Mucosa of gallbladder (tissue), 1 donor: Measurements from ENCODE around the gene GPC5. TPM values are rescaled to one million over a fixed set of nuclear protein-coding genes. Genes with fewer than 3 reads are reported as not detected.
"Not testable (repeated sequence)": the region's sequence is repeated elsewhere in the genome, so short reads cannot be mapped to it uniquely, and the experiment has no call there.

ENCODE experiments used
- DNase-seq: peaks from one replicate; pipeline ENCODE4 v3.0.0-alpha.2; 2020; ENCODE audit warnings: low spot score
- total RNA-seq: library from RNA; stranded (reverse); gene quantifications from one replicate; pipeline ENCODE4 v1.2.1, GENCODE V29; 2021
- donor health status: DM: no; HTN: no; CAD: no.

The GPC5 gene
- total RNA-seq, 1 donor from 2014 or later = 2.2 TPM

DNA sequence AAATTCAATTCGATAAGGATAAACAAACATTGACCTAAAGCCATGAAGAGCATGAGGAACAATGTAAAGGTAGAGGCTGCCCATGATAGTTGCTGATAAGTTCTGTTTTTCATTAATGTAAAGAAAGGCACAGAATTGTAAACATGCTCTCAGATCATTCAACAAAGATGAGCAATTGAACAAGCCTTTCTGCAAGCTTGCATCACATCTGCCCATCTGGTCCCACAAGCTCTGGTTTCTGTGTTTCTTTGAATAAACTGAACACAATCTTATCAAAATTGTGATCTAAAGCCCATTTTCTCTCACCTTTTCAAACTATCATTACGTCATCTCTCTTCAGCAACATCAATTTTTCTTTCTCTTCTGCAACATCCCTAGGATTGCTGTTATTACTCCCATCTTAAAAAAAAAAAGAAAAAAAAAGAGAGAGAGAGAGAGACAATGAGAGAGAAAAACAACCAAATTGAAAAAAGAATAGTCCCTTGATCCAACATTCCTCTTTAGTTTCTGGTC, 1340.9 kb downstream of the GPC5 start:
- no peak for DNase-seq

DNA sequence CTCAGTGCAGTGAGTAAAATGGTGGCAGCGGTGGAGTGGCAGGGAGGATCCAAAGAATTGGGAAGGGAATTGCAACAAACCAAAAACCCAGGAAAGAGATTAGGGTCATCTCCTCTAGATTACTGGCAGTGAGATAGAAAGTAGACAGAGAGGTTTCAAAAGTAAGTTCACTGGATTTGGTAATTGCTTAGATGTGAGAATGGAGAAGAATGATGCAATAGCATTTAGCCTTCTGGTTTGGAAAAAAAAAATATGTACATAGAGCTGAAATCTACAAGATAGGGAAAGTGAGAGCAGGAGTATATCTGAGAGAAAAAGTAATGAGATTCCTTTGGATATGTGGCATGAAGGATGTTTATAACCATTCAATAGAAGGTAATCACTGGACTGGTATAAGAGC, 1345.6 kb downstream of the GPC5 start:
- no peak for DNase-seq

DNA sequence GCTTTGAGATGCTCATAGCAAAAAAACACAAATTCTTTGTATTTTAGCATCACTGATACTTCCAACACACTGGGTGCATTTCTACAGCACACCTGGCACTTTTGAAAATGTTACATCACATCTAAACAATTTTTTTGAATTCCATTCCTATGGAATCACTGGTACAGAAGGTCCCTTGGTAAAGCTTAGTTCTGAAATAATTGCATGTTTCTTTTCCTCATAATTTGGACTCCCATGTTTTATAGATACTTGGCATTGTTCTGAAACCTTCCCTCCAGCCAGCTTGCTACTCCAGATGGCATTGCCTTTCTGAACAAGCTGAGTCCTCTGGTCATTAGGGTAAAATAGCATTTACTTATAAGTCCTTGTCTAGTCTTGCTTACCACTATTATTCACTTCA, 1346.8 kb downstream of the GPC5 start:
- no peak for DNase-seq

DNA sequence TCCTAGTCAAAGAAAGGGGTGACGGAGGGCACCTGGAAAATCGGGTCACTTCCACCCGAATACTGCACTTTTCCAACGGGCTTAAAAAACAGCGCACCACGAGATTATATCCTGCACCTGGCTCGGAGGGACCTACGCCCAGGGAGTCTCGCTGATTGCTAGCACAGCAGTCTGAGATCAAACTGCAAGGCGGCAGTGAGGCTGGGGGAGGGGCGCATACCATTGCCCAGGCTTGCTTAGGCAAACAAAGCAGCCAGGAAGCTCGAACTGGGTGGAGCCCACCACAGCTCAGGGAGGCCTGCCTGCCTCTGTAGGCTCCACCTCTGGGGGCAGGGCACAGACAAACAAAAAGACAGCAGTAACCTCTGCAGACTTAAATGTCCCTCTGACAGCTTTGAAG, 1354.3 kb downstream of the GPC5 start:
- DNase-seq = not testable (repeated sequence)

DNA sequence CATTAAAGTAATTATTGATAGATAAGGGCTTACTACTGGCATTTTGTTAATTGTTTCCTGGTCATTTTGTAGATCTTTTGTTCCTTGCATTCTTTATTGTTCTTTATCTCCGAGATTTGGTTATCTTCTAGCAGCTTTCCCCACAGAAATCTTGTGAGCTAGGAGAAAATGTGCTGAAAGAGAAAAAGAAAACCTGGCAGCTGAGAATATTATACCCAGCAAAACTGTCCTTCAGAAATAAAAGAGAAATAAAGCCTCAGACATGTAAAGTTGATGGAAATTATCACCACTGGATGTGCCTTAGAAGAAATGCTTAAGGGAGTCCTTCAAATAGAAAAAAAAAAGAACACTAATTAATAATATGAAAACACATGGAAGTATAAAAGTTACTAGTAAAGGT, 1363.3 kb downstream of the GPC5 start:
- no peak for DNase-seq

DNA sequence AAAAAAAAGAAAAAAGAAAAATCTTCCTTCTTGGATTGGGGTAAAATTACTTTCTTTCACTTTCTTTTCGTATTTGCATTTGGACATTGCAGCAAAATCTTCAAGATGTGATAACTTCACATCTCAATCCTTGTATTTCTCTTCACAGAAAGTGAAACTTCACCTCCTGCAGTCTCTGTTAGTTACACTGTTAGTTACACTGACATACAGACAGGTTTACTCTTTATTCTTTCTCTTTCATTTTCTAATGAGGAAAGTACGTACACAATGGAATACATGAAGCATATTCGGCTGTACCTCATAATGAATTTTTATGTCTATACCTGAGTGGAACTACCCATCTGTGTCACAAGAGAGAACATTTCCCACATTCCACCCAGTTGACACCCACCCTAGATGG, 1369.0 kb downstream of the GPC5 start:
- no peak for DNase-seq

DNA sequence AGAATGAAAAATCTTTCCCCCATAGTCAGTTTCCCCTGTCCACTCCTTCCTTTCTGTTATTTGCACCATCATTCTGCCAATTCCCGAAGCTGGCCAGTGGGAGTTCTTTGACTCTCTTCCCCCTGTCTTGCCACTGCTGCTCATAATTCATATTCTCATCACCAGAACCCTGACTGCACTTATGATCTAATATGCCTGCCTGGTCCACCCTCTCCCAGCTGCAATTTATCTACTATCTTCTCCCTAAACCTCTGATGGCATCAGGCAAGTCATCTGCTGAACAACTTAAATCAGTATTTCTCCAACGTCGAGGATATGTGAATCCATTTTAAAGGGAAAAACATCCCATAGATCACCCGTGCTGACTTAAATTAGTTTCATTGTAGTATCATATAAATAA, 1370.2 kb downstream of the GPC5 start:
- no peak for DNase-seq

DNA sequence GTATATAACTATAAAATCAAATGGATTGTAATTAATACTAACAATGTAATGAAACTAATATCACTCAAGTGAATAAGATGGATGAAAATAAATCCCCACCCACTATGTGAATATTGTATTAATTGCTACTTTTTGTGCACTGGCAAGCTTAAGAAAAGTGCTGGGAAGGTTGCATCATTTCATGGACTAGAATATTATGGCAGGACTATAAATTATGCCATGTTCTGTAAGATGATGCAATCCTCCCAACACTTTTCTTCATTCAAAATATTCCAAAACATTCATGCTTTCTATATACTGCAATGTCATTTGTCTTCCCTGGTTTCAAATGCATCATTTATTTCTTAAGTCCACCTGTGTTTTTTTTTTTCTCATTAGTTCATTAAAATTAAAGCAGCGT, 1370.6 kb downstream of the GPC5 start:
- DNase-seq = no peak

DNA sequence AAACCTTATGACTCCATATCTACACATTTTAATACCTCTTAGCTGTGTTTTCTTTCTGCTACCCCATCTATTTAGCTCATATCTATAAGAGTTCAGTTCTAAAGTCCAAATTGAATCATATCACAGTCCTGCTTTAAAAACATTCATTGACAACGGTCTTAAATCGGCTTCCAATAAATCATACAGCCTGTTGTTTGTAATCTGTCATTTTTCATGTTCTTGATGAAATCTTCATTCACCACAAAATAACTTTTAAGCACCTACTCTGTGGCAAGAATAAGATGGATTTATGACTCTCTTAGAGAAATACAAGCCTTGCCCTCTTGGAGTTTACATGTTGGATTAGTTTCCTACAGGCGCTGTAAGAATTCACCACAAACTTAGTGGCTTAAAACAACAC, 1377.2 kb downstream of the GPC5 start:
- DNase-seq = no peak

DNA sequence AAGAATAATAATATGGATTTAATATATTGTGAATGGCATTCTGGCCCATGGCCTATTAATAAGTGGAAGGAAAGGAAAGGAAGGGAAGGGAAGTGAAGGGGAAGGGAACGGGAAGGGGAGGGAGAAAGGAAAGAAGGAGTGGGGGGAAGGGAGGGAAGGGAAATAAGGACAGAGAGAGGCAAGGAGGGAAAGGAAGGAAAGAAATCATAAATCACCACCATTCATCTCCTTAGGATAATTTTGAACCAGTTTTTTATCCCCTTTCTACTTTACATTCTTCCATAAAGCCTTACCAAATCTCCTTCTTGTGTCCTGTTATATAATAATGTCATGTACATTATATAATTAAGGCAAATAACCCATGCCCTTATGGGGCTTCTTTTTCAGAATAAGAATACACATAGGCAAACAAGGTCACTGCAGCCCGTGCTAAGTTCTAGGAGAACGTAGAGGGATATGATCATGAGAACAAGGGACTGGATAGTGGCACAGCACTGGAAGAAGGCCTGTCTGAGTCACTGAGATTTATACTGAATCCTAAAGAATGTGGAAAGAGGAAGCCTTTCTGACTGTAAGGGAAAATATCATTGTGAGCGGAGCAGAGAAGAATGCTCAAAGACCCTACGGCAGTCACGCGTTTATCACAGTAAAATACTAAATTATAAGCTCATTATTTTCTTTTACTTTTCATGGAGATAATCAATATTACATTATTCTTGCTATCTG, 1383.7 kb downstream of the GPC5 start:
- DNase-seq = no peak

DNA sequence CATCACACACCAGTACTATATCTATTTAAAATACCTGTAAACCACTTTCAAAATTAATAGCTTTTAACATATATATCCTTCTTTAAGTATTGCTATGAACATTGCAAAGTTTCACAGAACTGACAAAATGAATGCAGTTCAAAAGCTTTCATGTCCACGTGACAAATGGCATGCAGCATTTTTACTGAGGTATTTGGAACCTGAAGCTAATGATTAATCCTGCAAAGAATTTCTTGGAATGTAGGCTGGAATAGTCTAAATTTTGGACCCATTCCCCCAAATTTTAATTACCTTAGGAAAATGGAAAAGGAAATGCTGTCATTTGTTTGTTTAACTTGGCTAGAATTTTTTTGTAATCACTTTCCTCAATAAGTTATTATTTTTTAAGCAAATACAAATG, 1404.4 kb downstream of the GPC5 start:
- DNase-seq = no peak

DNA sequence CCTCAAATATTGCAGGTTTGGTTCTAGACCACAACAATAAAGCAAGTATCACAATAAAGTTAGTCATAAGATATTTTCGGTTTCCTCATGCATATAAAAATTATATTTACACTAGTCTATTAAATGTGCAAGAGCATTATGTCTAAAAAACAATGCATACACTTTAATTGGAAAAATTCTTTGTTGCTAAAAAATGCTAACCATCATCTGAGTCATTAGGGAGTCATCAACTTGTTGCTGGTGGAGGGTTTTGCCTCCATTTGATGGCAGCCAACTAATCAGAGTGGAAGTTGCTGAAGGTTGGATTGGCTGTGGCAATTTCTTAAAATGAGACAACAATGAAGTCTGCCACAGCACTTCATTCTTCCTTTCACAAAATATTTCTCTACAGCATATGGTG, 1405.9 kb downstream of the GPC5 start:
- no peak for DNase-seq

DNA sequence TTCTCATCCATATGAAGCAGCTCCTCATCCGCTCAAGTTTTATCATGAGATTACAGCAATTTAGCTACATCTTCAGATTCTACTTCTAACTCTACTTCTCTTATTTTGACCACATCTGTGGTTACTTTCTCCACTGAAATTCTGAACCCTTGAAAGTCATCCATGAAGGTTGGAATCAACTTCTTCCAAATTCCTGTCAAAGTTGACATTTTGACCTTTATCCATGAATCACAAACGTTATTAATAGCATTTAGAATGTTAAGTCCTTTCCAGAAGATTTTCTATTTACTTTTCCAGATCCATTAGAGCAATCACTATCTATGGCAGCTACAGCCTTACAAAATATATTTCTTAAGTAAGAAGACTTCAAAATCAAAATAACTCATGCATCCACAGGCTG, 1406.5 kb downstream of the GPC5 start:
- DNase-seq = no peak

DNA sequence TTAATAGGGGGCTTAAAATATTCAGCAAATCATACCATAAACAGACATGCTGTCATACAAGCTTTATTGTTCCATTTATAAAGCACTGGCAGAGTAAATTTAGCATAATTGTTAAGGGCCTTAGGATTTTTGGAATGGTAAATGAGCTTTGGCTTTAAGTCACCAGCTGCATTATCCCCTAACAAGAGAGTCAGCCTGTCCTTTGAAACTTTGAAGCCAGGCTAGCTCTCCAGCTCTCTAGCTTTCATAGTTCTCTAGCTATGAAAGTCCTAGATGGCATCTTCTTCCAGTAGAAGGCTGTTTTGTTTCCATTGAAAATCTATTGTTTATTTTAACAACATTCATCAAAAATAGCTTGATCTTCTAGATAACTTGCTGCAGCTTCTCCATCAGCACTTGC, 1407.3 kb downstream of the GPC5 start:
- DNase-seq = no peak

DNA sequence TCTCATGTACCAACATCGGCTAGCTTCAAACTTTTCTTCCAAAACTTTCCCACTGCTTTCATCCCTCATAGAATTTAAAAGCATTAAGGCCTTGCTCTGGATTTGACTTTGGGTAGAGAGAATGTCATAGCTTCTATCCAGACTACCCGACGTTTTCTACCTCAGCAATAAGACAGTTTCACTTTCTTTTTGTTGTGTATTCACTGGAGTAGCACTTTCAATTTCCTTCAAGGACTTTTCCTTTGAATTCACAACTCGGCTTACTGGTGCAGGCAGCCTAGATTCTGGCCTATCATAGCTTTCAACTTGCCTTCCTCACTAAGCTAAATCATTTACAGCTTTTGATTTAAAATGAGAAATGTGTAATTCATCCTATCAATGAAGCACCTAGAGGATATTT, 1407.8 kb downstream of the GPC5 start:
- no peak for DNase-seq

DNA sequence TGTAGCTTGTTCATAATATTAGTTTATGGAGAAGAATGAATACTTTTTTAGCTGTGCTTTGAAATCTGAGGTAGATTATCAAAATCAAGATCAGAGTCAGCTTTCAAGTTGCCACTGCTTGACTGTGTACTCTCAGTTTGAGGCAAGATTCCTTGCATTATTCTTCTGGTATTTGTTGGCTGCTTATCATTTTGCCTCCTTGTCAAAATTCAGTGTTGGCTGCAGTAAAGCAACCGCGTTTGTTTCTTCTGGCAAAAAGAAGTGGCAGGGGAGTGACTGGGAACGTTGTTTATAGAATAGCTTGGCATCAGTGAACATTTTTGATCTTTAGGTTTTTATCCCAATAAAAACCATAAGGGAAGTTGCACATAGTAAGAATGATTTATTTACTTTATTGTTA, 1408.9 kb downstream of the GPC5 start:
- DNase-seq = no peak

DNA sequence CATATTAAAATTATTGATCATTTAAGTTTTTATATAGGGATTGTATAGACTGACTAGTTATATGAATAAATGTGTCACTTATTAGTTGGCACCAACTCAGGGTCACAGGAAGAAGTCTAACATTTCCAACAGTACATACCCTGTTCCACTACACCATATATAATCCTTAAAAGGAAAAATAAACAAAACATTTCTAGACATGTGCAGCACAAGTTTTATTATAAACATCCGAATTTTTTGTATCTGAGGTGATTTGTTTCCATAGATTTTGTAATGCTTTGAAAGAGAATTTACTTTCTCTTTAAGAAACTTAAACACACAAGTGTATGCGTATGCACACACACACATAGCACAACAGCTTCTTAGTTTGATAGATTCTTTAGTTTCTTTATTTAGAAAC, 1409.5 kb downstream of the GPC5 start:
- DNase-seq = no peak

DNA sequence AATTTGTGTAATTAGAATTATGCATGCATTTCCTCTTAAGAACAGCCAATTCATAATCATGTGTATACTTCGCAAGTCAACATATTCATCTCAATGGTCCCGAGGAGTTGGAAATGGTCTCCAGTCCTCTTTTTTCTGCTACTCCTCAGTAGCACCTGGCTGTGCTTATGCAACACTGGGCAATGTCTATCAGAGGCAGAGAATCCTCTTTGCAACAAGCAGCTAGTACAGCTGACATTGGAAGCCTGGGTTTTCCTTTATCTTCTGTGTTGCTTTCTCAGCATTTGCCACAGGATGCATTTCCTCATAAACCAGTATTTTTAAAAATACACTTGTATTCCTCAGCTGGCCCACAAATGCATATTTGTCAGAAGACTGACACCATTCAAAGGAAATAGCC, 1422.9 kb downstream of the GPC5 start:
- DNase-seq = no peak

DNA sequence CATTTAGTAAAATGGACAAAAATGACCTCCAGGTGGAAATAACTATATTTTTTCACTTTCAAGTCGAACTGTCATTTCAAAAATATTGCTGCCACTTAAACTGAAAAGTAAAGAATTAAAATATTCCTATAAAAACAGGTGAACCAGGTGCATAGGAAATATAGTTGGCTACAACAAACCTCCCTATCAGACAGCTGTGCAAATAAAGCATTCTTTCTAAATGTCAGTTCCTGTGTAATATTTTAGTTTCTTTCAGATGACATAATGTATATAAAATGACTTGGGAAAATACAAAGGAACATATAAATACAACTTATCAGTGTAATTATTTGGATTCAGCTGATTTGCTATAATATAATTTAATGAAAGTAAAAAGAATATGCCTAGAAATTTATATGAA, 1424.6 kb downstream of the GPC5 start:
- no peak for DNase-seq

DNA sequence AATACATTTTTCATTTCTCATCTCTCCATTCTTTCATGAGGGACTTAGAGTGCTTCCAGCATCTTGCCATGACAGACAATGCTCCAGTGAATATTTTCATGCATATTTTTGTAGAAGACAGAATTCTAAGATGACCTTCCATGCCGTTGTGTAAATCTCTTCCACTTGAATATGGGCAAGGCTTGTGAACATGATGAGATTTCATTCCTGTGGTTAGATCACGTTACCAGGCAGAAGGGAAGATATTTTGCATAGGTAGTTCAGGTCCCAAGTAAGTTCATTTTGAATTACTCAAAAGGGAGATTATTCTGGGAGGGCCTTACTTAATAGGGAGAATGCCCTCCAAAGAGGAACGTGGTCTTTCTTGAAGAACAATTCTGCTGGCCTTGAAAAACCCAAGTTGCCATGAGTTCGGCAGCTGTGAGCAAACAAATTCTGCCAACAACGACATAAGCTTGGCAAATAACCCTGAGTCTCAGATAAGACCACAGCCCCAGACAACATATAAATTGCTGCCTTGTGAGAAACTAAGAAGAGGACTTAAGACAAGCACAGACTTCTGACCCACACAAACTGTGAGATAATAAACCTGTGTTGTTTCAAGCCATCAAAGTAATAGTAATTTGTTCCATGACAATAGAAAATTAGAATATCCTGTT, 1427.6 kb downstream of the GPC5 start:
- no peak for DNase-seq

DNA sequence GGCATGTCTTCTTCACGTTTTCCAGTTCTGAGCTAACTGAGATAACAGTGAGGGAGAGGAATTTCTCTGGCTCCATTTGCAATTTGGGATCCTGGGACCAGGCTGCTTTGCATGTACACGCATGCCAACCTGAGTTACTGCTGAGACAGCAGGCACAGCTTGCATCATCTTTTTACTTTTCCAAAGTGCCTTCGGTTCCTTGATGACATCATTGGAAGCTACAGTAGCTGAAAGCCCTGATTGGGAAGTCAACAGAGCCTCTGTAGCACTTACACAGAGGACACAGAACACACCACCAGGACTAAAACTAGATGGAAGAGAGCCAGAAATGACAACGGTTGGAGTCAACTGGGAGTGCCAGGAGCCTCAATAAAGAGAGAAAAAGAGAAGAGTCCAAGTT, 1429.1 kb downstream of the GPC5 start:
- DNase-seq = no peak

DNA sequence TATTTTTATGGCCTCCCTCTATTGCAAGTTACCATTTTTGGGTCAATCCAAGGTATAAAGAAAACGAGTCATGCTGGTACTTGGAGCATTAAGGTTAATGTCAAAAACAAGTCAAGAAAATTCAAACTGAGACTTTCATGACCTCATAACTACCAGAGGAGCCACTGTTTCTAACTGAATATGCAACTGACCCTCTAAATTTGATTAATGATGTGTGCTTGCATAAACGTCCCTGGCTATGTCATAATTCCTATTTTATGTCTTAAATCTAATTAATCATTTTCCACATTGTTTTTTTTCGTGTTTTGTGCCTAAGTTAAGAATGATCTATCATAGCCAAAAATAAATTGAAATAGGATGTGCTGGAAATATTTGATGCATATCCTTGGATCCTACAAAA, 1431.5 kb downstream of the GPC5 start:
- DNase-seq = no peak

DNA sequence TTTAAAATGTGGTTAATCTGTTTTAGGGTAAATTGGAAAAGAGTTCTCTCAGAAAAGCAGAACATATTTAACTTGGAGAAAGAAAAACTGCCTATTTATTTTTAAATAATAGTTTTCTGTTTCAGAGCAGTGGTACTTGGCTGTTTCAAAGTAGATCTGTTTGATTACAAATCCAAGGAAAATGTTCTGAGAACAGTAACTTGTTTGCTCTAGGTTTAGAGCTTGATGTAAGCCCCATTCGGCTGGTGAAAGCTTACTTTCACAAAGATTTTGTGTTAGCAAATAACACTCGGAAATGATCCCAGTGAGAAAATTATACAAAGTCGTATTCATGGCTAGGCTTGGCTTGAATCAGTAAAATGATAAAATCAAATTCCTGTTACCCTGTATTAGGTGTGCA, 1432.4 kb downstream of the GPC5 start:
- DNase-seq = no peak

DNA sequence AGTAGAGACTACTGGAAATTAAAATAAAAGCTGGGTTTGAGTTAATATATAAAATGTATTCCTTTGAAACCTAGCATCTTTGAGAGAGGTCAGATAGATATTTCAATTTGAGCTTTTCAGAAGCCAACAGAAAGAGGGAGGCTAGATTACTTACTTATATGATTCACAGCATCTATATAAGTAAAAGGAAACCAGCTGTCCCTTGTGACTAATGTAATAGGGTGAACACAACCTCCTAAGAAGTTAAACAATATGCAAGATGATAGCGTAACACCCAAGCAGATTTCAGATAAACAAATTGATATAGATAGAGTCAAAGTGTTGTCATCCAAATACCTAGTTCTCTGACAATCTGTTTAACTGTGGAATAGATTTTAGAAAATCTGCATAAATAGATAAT, 1434.7 kb downstream of the GPC5 start:
- DNase-seq = no peak
